CD4-positive, alpha-beta T cell treated with Interleukin-15 for 1 hour (primary cell): Measurements from ENCODE around the gene BNC2.
"Not testable (repeated sequence)": the region's sequence is repeated elsewhere in the genome, so short reads cannot be mapped to it uniquely, and the experiment has no call there.

Source experiments
- DNase-seq: peaks from one replicate; pipeline ENCODE4 v3.0.0-alpha.2; 2020

Gene BNC2

DNA sequence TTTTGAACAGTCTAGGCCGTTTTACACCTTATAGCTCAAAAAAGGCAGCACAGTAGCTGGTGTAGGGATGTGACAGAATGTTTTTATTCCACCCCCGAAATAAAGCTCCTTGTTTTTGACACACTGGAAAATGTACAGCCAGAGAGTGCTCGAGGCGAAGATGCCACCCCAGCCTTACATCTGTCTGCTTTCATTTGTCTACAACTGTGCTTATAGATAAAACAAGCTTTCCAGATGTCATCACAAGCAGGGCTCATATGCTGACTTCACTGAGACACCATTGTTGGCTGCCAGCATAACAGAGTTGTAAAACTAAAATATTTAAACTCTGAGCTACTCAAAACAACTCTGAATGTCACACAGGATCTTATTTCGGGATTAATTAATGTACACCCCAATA, 386.3 kb downstream of the BNC2 start:
- no peak for DNase-seq

- DNase-seq, result no peak
These were observed 387.7 kb downstream of the BNC2 start for GRCh38 chr9:16482764-16483163.

DNA sequence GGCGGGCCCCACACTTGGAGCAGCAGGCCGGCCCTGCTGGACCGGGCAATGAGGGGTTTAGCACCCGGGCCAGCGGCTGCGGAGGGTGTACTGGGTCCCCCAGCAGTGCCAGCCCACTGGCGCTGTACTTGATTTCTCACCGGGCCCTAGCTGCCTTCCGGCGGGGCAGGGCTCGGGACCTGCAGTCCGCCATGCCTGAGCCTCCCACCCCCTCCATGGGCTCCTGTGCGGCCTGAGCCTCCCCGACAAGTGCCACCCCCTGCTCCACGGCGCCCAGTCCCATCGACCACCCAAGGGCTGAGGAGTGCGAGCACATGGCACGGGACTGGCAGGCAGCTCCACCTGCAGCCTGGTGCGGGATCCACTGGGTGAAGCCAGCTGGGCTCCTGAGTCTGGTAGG, 389.9 kb downstream of the BNC2 start:
- DNase-seq, result not testable (repeated sequence)

GRCh38 chr9:16475996-16476395, 394.5 kb downstream of the BNC2 start:
- DNase-seq, result no peak

DNA sequence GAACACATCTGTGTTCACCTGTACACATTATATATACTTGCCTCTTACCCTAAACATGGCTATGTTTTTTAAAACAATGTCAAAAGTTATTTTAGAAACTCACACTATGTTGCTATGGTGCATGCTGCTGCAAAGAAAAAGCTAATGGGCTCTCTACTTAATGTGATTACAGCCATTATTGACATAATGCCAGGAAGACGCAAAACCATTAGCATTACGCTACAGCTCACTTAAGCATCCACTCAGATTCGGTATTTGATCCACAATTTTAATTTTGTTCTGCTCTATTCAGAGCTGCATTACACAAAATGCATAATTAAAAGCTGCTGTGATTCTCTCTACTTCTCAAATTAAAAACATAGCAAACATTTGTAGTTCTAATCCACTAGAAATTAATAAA, 395.2 kb downstream of the BNC2 start:
- no peak for DNase-seq

GRCh38 chr9:16469184-16469583, 401.3 kb downstream of the BNC2 start:
- no peak for DNase-seq

- DNase-seq, result no peak
These were observed 408.6 kb downstream of the BNC2 start for GRCh38 chr9:16461851-16462250.

GRCh38 chr9:16461137-16461840, 409.2 kb downstream of the BNC2 start:
- DNase-seq, result no peak

DNA sequence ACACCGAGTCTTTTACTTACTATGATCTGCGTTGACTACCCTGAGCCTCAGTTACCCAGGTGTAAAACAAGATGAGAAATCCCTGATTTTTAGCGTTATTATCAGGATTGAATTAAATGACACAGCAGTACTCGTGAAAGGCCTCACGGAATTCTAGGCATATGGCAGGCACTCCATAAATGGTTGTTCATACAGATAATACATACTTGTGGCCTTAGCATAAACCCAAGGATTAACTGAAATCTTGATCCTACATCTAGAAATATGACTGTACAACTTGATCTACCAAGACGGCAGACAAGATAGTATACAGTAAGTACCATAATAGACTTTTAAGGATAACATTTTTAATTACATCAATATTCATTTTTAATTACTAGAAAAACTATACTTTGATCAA, 409.8 kb downstream of the BNC2 start:
- DNase-seq, result no peak

- no peak for DNase-seq
These were observed 410.9 kb downstream of the BNC2 start for GRCh38 chr9:16459421-16460148.

- DNase-seq, result no peak
These were observed 411.6 kb downstream of the BNC2 start for GRCh38 chr9:16458696-16459420.

- no peak for DNase-seq
These were observed 414.6 kb downstream of the BNC2 start for GRCh38 chr9:16455842-16456241.

DNA sequence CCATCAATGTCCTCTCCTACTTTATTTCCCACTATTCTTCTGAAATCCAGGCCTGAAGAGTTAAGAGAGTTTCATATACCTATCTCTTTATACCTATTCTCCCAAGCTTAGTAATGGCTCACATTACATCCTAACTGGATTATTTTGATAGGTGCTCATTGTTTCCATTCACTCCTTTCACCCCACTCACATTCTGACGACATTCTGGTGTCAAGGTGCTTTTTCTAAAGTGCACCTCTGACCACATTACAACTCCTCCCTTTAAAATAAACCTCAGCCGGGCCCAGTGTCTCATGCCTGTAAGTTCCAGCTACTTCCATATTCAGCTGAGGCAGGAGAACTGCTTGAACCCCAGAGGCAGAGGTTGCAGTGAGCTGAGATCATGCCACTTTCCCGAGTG, 417.1 kb downstream of the BNC2 start:
- DNase-seq, result no peak

- no peak for DNase-seq
These were observed 419.9 kb downstream of the BNC2 start for GRCh38 chr9:16450578-16450977.

DNA sequence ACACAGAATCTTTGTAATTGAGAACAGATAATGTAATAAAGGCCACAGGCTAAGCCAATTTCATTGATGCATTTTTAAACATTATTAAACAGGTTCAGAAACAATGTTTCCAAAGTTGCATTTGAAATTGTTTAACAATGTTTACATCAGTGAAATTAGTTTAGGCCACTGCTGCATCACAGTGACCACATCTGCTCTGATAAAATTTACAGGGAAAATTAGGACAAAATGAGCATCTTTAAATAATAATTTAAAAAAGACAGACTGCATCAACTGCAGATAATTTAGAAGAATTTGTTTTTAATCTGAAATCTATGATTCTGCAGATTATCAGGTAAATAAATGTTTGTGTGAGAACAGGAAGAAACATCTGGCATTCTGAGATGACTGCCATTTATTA, 420.4 kb downstream of the BNC2 start:
- DNase-seq, result no peak

DNA sequence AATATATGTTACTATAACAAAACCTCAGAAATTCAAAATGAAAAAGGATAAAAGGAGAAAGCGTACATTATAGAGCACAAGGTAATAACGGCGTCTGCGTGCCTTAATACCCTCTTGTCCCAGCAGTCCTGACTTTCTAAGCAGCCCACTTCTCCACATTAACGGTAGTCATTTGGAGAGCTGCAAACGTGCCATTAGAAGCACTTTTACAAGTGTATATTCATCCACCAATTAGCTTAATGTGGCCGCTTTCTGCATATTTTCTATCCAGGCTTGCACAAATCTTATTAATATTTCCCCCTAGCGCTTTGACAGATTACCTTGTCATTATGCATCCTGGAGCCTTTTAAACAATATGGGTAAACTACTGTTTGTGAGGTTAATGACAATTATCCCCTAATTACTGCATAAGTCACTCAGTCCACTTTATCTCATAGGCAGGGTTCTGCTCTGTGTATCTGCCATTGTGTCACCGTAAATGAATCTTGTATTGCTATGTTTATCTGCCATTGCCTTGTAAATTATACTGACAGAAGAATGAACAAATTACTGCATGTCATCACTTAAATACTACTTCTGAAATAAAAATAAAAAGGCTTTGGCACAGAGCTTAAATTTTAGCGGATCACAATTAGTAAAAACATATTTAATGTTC, 421.3 kb downstream of the BNC2 start:
- no peak for DNase-seq

DNA sequence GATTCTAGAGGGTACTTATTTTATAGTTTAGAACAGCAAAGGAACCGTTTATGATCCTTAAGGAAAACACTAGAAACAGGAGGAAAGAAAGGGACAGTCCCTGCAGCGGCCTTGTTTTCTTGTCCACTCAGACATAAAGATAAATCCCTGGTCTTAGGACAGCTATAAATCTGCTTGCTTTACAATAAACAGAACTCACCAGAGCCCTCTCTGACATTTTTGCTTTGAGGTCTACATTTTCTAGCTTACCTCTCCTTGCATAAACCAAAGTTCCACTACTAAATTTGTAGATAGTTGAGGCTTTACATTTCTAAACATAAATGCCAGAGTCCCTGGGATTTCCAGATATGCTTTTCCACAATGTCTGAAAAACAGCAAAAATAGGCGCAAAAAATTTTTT, 422.5 kb downstream of the BNC2 start:
- no peak for DNase-seq

GRCh38 chr9:16446636-16447035, 423.8 kb downstream of the BNC2 start:
- no peak for DNase-seq

- no peak for DNase-seq
These were observed 425.1 kb downstream of the BNC2 start for GRCh38 chr9:16445141-16445920.

- no peak for DNase-seq
These were observed 427.8 kb downstream of the BNC2 start for GRCh38 chr9:16442622-16443021.

- DNase-seq, result no peak
These were observed 428.7 kb downstream of the BNC2 start for GRCh38 chr9:16441791-16442190.

DNA sequence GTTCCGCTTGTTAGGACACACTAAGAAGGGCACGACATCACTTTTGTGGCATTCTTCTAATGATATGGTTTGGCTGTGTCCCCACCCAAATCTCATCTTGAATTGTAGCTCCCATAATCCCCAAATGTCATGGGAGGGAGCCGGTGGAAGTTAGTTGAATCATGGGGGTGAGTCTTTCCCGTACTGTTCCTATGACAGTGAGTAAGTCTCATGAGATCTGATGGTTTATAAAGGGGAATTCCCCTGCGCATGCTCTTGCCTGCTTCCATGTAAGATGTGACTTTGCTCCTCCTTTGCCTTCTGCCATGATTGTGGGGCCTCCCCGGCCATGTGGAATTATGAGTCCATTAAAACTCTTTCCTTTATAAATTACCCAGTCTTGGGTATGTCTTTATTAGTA, 431.6 kb downstream of the BNC2 start:
- DNase-seq, result not testable (repeated sequence)

- no peak for DNase-seq
These were observed 433.9 kb downstream of the BNC2 start for GRCh38 chr9:16436545-16436944.
